Adrenal gland (tissue), 5 donors: ENCODE measurements around the gene ZNF787.

Experiments used
- POLR2A ChIP-seq, 2 donors: fragments of 450-650 bp; IDR thresholded peaks; one replicate each; pipeline ENCODE4 v1.6.1; 2017; ENCODE audit warnings: antibody characterized with exemption in 2 of 2, mild to moderate bottlenecking in 2 of 2, moderate library complexity in 1 of 2
- TF ChIP-seq, protein P1 (sequence below), 6 experiments: fragments of 450-650 bp in 4 of 6; fragments of 200-600 bp in 2 of 6; sonication (generic) in 1 of 6; IDR thresholded peaks; 1 replicate in 5 of 6; 2 replicates in 1 of 6; pipeline versions ENCODE4 v1.5.1 to v1.8.0; 2016 to 2021; ENCODE audit warnings: antibody characterized with exemption in 6 of 6, mild to moderate bottlenecking in 2 of 6, moderate library complexity in 1 of 6
- donor health status: DM: no; HTN: no; CAD: no.

DNA sequence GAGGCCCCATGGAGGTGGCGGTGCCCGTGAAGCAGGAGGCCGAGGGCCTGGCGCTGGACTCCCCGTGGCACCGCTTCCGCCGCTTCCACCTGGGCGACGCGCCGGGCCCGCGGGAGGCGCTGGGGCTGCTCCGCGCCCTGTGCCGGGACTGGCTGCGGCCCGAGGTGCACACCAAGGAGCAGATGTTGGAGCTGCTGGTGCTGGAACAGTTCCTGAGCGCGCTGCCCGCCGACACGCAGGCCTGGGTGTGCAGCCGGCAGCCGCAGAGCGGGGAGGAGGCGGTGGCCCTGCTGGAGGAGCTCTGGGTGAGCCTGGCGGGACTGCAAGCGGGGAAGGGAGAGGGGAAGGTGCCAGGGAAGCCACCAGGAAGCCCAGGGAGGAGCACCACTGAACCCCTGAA lies 25.8 kb upstream of the ZNF787 start:
- TF ChIP-seq, protein P1, sequence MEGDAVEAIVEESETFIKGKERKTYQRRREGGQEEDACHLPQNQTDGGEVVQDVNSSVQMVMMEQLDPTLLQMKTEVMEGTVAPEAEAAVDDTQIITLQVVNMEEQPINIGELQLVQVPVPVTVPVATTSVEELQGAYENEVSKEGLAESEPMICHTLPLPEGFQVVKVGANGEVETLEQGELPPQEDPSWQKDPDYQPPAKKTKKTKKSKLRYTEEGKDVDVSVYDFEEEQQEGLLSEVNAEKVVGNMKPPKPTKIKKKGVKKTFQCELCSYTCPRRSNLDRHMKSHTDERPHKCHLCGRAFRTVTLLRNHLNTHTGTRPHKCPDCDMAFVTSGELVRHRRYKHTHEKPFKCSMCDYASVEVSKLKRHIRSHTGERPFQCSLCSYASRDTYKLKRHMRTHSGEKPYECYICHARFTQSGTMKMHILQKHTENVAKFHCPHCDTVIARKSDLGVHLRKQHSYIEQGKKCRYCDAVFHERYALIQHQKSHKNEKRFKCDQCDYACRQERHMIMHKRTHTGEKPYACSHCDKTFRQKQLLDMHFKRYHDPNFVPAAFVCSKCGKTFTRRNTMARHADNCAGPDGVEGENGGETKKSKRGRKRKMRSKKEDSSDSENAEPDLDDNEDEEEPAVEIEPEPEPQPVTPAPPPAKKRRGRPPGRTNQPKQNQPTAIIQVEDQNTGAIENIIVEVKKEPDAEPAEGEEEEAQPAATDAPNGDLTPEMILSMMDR (IDR thresholded peaks at IDR 0.05) = no peak
- no peak for TF ChIP-seq POLR2A (IDR thresholded peaks at IDR 0.05)
